ENCODE results near the gene PLTP. TPM values are rescaled to one million over a fixed set of nuclear protein-coding genes. Genes with fewer than 3 reads are reported as not detected.
A peak's percentile ranks its signal among the peaks of the same experiment; 100 is the strongest.

The PLTP gene
- total and polyA plus RNA-seq, 2 donors (not counting 3 experiments of a cell fraction or from before 2014, with no cell fraction given), result 62.1 to 118 TPM

GRCh38 chr20:45909817-45910669 is 1.9 kb downstream of the PLTP start:
- BruUV-seq (replicated peaks), result TSS peak; percentile 6
- H3K27me3 ChIP-seq (ENCODE audit: control insufficient read depth in 2 of 2, insufficient read depth in 2 of 2, low read length in 2 of 2), result no peaks in the 10 kb centered on the region
- H3K9me1 ChIP-seq (replicated peaks; ENCODE audit: control insufficient read depth, extremely low read depth, insufficient read depth, low read length), result no peaks in the 10 kb centered on the region
- peak overlapping the region in 1 of 3 experiments; percentile 23 for H3K4me3 ChIP-seq (replicated peaks in 1 of 3; ENCODE audit: insufficient read depth in 1 of 3, low read depth in 1 of 3, low read length in 3 of 3)
- DNase-seq (ENCODE audit: low read depth, low spot score) (no peak), FAIRE-seq (no peak)
- no peak overlapping the region for H3K9ac ChIP-seq (replicated peaks; ENCODE audit: extremely low read depth, insufficient read depth, low read length)
- H3K9me3 ChIP-seq (replicated peaks; ENCODE audit: control insufficient read depth, insufficient read depth, low read length), result no peaks in the 10 kb centered on the region
- TF ChIP-seq POLR2AphosphoS5 (IDR thresholded peaks at IDR 0.05; ENCODE audit: insufficient read depth, low read depth, low read length), result peak; percentile 11
- TF ChIP-seq POLR2A (IDR thresholded peaks at IDR 0.05; ENCODE audit: low read depth, low read length), result no peak
- peak overlapping the region; percentile 25 for H2AFZ ChIP-seq (ENCODE audit: low read depth, low read length)
- POLR2A ChIA-PET, result interaction anchor here (3.8 kb wide), 1 partner anchor 25 kb away, joined by 22 read pairs; the partner anchor contains the start of gene PCIF1
- no peaks in the 10 kb centered on the region for H4K20me1 ChIP-seq (replicated peaks; ENCODE audit: control insufficient read depth, extremely low read depth, insufficient read depth, low read length)
- no peaks in the 10 kb centered on the region for H3K79me2 ChIP-seq (ENCODE audit: control insufficient read depth, insufficient read depth, low read length)
- intact Hi-C loops (cut with micrococcal nuclease) (loop anchor here (1.0 to 10.0 kb wide), 3 partner anchors 19 to 565 kb away; partner anchors contain the start of genes CTSA, NEURL2, SDC4 and ZNF335), dilution Hi-C loops (cut with MboI; ENCODE audit: extremely low pct_ligation_motif_present, low sequenced_read_pairs) (no loop called here)
- peaks cover 0 to 9% of the 10 kb centered on the region in 2 experiments for H3K36me3 ChIP-seq (ENCODE audit: control insufficient read depth in 2 of 2, extremely low read depth in 1 of 2, insufficient read depth in 2 of 2, low read length in 2 of 2)
- H3K27ac ChIP-seq (ENCODE audit: insufficient read depth, low read depth, low read length), result no peak overlapping the region
- peak overlapping the region; percentile 31 for H3K4me2 ChIP-seq (ENCODE audit: insufficient read depth, low read length)
- CTCF ChIA-PET, result interaction anchor here (1.0 to 5.0 kb wide), 6 partner anchors 10 to 27 kb away, joined by 3 to 22 read pairs (median 8); partner anchors contain the start of genes CTSA, NEURL2 and PCIF1
- peaks cover 28% of the 10 kb centered on the region for H3K4me1 ChIP-seq (ENCODE audit: control insufficient read depth, extremely low read depth, insufficient read depth, low read length)

- DNase-seq (ENCODE audit: low read depth, low spot score) (no peak), FAIRE-seq (no peak)
- no peaks in the 10 kb centered on the region for H3K27me3 ChIP-seq (ENCODE audit: control insufficient read depth in 2 of 2, insufficient read depth in 2 of 2, low read length in 2 of 2)
- no TSS peak for BruUV-seq (replicated peaks)
- H3K27ac ChIP-seq (ENCODE audit: insufficient read depth, low read depth, low read length), result no peak overlapping the region
- ChIA-PET POLR2A (interaction anchor here (0.7 to 3.8 kb wide), 2 partner anchors 24 to 25 kb away, joined by 6 to 22 read pairs; partner anchors contain the start of gene PCIF1), CTCF (interaction anchor here (1.0 to 5.0 kb wide), 5 partner anchors 11 to 27 kb away, joined by 3 to 22 read pairs (median 9); partner anchors contain the start of genes CTSA, NEURL2 and PCIF1)
- intact Hi-C loops (cut with micrococcal nuclease) (no loop called here), dilution Hi-C loops (cut with MboI; ENCODE audit: extremely low pct_ligation_motif_present, low sequenced_read_pairs) (no loop called here)
- no peaks in the 10 kb centered on the region for H3K79me2 ChIP-seq (ENCODE audit: control insufficient read depth, insufficient read depth, low read length)
- no peaks in the 10 kb centered on the region for H3K9me3 ChIP-seq (replicated peaks; ENCODE audit: control insufficient read depth, insufficient read depth, low read length)
- H3K4me2 ChIP-seq (ENCODE audit: insufficient read depth, low read length), result no peak overlapping the region
- no peak overlapping the region for H2AFZ ChIP-seq (ENCODE audit: low read depth, low read length)
- no peaks in the 10 kb centered on the region for H3K9me1 ChIP-seq (replicated peaks; ENCODE audit: control insufficient read depth, extremely low read depth, insufficient read depth, low read length)
- H3K36me3 ChIP-seq (ENCODE audit: control insufficient read depth in 2 of 2, extremely low read depth in 1 of 2, insufficient read depth in 2 of 2, low read length in 2 of 2), result peaks cover 0 to 14% of the 10 kb centered on the region in 2 experiments
- H3K4me3 ChIP-seq (replicated peaks in 1 of 3; ENCODE audit: insufficient read depth in 1 of 3, low read depth in 1 of 3, low read length in 3 of 3), result no peak overlapping the region
- H4K20me1 ChIP-seq (replicated peaks; ENCODE audit: control insufficient read depth, extremely low read depth, insufficient read depth, low read length), result no peaks in the 10 kb centered on the region
- no peak overlapping the region for H3K9ac ChIP-seq (replicated peaks; ENCODE audit: extremely low read depth, insufficient read depth, low read length)
- H3K4me1 ChIP-seq (ENCODE audit: control insufficient read depth, extremely low read depth, insufficient read depth, low read length), result peaks cover 25% of the 10 kb centered on the region
- TF ChIP-seq CTCF (IDR thresholded peaks at IDR 0.05; ENCODE audit: extremely low read depth in 1 of 2, insufficient read depth in 1 of 2, low read depth in 1 of 2, low read length in 2 of 2) (no peak), MYC (IDR thresholded peaks at IDR 0.05; ENCODE audit: low read depth, low read length) (no peak), EZH2 (IDR thresholded peaks at IDR 0.05; ENCODE audit: borderline replicate concordance, low read depth, low read length, severe bottlenecking) (no peak), POLR2A (IDR thresholded peaks at IDR 0.05; ENCODE audit: low read depth, low read length) (no peak), POLR2AphosphoS5 (IDR thresholded peaks at IDR 0.05; ENCODE audit: insufficient read depth, low read depth, low read length) (no peak), JUN (IDR thresholded peaks at IDR 0.05; ENCODE audit: borderline replicate concordance, insufficient read depth, insufficient read length, low read depth) (no peak), GATA2 (IDR thresholded peaks at IDR 0.05; ENCODE audit: insufficient read depth, insufficient read length, low read depth, low read length) (no peak), FOS (IDR thresholded peaks at IDR 0.05; ENCODE audit: borderline replicate concordance, insufficient read depth, low read length) (no peak), MAX (IDR thresholded peaks at IDR 0.05; ENCODE audit: insufficient read depth, insufficient read length) (no peak)
Observed at GRCh38 chr20:45909336-45909808, 2.6 kb downstream of the PLTP start.
